Measurements from ENCODE around the gene SNRNP25.

- TF ChIP-seq CTCF (IDR thresholded peaks at IDR 0.05; ENCODE audit: control extremely low read depth in 1 of 3, insufficient read depth in 1 of 3, low read depth in 1 of 3, low read length in 3 of 3) = no peak
- no peak for TF ChIP-seq POLR2A (IDR thresholded peaks at IDR 0.05; ENCODE audit: control extremely low read depth in 1 of 2, low read depth in 2 of 2, low read length in 2 of 2)
- TF ChIP-seq TAF1 (IDR thresholded peaks at IDR 0.05; ENCODE audit: low read depth, low read length) = no peak
These were observed 51.3 kb downstream of the SNRNP25 start for GRCh38 chr16:104928-105327.
